ENCODE data around the gene THRA. TPM values are rescaled to one million over a fixed set of nuclear protein-coding genes. Genes with fewer than 3 reads are reported as not detected.

The THRA gene
- total and polyA plus RNA-seq, 9 of the 15 experiments (the other 6 are each of a cell fraction or from before 2014, with no cell fraction given), result 0.34 to 23.4 (median 12.7) TPM

DNA sequence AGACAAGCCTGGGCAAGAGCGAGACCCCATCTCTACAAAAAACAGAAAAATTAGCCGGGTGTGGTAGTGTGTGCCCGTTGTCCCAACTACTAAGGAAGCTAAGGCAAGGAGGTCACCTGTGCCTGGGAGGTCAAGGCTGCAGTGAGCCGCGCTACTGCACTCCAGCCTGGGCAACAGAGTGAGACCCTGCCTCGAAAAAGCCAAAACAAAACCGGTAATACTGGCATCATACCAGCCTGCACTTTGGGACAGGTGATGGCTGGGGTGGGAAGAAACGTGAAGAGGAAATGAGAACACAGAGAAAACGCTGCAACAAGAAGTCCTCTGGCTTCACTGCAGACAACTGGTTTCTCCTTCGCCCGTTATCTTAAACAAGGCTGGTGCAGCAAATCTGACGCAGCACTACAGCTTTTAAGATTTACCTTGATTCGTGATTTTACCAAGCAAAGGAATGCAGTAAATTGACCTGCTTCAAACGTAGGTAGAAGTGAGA is 76.8 kb downstream of the THRA start (continued):
- TF ChIP-seq, protein P1, sequence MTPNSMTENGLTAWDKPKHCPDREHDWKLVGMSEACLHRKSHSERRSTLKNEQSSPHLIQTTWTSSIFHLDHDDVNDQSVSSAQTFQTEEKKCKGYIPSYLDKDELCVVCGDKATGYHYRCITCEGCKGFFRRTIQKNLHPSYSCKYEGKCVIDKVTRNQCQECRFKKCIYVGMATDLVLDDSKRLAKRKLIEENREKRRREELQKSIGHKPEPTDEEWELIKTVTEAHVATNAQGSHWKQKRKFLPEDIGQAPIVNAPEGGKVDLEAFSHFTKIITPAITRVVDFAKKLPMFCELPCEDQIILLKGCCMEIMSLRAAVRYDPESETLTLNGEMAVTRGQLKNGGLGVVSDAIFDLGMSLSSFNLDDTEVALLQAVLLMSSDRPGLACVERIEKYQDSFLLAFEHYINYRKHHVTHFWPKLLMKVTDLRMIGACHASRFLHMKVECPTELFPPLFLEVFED (CRISPR knock-in tag; conservative IDR thresholded peaks at IDR 0.05), result no peak
- TF ChIP-seq ZNF668 (CRISPR knock-in tag; IDR thresholded peaks at IDR 0.05), result 0 out of 2 replicates have a peak, but pooled peaks have one; percentile 38
- no peak for TF ChIP-seq ZNF431 (CRISPR knock-in tag; IDR thresholded peaks at IDR 0.05)
- TF ChIP-seq RCOR1 (IDR thresholded peaks at IDR 0.05; ENCODE audit: borderline replicate concordance in 1 of 2, low read depth in 2 of 2, low read length in 2 of 2), result peak; percentile 88 to 89
- no peak for TF ChIP-seq PCBP1 (IDR thresholded peaks at IDR 0.05; ENCODE audit: low read depth, low read length, poor library complexity, severe bottlenecking)
- no peak for TF ChIP-seq GTF2A2 (tag; IDR thresholded peaks at IDR 0.05)
- peak; percentile 52; the same call in 1 of the 2 replicates for TF ChIP-seq DPF2 (IDR thresholded peaks at IDR 0.05)
- TF ChIP-seq ZNF324 (CRISPR knock-in tag; IDR thresholded peaks at IDR 0.05), result no peak
- no peak for TF ChIP-seq STAT5A (IDR thresholded peaks at IDR 0.05; ENCODE audit: borderline replicate concordance, low read length)
- TF ChIP-seq, protein P2, sequence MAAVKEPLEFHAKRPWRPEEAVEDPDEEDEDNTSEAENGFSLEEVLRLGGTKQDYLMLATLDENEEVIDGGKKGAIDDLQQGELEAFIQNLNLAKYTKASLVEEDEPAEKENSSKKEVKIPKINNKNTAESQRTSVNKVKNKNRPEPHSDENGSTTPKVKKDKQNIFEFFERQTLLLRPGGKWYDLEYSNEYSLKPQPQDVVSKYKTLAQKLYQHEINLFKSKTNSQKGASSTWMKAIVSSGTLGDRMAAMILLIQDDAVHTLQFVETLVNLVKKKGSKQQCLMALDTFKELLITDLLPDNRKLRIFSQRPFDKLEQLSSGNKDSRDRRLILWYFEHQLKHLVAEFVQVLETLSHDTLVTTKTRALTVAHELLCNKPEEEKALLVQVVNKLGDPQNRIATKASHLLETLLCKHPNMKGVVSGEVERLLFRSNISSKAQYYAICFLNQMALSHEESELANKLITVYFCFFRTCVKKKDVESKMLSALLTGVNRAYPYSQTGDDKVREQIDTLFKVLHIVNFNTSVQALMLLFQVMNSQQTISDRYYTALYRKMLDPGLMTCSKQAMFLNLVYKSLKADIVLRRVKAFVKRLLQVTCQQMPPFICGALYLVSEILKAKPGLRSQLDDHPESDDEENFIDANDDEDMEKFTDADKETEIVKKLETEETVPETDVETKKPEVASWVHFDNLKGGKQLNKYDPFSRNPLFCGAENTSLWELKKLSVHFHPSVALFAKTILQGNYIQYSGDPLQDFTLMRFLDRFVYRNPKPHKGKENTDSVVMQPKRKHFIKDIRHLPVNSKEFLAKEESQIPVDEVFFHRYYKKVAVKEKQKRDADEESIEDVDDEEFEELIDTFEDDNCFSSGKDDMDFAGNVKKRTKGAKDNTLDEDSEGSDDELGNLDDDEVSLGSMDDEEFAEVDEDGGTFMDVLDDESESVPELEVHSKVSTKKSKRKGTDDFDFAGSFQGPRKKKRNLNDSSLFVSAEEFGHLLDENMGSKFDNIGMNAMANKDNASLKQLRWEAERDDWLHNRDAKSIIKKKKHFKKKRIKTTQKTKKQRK (IDR thresholded peaks at IDR 0.05; ENCODE audit: borderline replicate concordance, low read depth, low read length), result no peak
- no peak for TF ChIP-seq CXXC5 (CRISPR knock-in tag; IDR thresholded peaks at IDR 0.05)
- TF ChIP-seq KLF10 (CRISPR knock-in tag; IDR thresholded peaks at IDR 0.05), result no peak
- TF ChIP-seq ZKSCAN1 (IDR thresholded peaks at IDR 0.05; ENCODE audit: low read depth, low read length), result no peak
- TF ChIP-seq MCM3 (IDR thresholded peaks at IDR 0.05), result no peak
- TF ChIP-seq MXI1 (IDR thresholded peaks at IDR 0.05; ENCODE audit: low read depth, low read length), result no peak
- no peak for TF ChIP-seq OTX1 (CRISPR knock-in tag; IDR thresholded peaks at IDR 0.05)
- TF ChIP-seq ZFP1 (CRISPR knock-in tag; IDR thresholded peaks at IDR 0.05), result no peak
- no peak for TF ChIP-seq NR2C1 (IDR thresholded peaks at IDR 0.05)
- TF ChIP-seq NR2C1 (tag; IDR thresholded peaks at IDR 0.05), result no peak
- TF ChIP-seq, protein P3, sequence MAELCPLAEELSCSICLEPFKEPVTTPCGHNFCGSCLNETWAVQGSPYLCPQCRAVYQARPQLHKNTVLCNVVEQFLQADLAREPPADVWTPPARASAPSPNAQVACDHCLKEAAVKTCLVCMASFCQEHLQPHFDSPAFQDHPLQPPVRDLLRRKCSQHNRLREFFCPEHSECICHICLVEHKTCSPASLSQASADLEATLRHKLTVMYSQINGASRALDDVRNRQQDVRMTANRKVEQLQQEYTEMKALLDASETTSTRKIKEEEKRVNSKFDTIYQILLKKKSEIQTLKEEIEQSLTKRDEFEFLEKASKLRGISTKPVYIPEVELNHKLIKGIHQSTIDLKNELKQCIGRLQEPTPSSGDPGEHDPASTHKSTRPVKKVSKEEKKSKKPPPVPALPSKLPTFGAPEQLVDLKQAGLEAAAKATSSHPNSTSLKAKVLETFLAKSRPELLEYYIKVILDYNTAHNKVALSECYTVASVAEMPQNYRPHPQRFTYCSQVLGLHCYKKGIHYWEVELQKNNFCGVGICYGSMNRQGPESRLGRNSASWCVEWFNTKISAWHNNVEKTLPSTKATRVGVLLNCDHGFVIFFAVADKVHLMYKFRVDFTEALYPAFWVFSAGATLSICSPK (IDR thresholded peaks at IDR 0.05; ENCODE audit: borderline replicate concordance), result 0 out of 2 replicates have a peak, but pooled peaks have one; percentile 47
- TF ChIP-seq PHF8 (IDR thresholded peaks at IDR 0.05; ENCODE audit: borderline replicate concordance, low read length), result no peak
- 0 out of 2 replicates have a peak, but pooled peaks have one; percentile 17 for TF ChIP-seq LEF1 (IDR thresholded peaks at IDR 0.05)
- peak; percentile 16 for TF ChIP-seq RBM25 (IDR thresholded peaks at IDR 0.05; ENCODE audit: low read depth, low read length, severe bottlenecking)
- no peak for TF ChIP-seq ZNF699 (CRISPR knock-in tag; IDR thresholded peaks at IDR 0.05; ENCODE audit: insufficient replicate concordance)

All from K562 (cell line).